Ovary (tissue), 9 donors: ENCODE results near the gene UGGT2. TPM values are rescaled to one million over a fixed set of nuclear protein-coding genes. Genes with fewer than 3 reads are reported as not detected.
"Not testable (repeated sequence)": the region's sequence is repeated elsewhere in the genome, so short reads cannot be mapped to it uniquely, and the experiment has no call there.

Source experiments
- DNase-seq, 5 donors: peaks; one replicate each; pipeline ENCODE4 v3.0.0-alpha.2; 2019 to 2020
- H3K27ac ChIP-seq, 2 donors: fragments of 200-600 bp; one replicate each; pipeline versions ENCODE4 v1.5.1 to v1.8.0; 2019 to 2022
- H3K27me3 ChIP-seq: fragments of 200-600 bp; one replicate; pipeline ENCODE4 v1.8.0; 2022
- H3K36me3 ChIP-seq: fragments of 200-600 bp; sonication (generic); one replicate; pipeline ENCODE4 v1.5.1; 2019
- H3K4me1 ChIP-seq: one replicate; pipeline ENCODE4 v1.8.1; 2013; ENCODE audit warnings: mild to moderate bottlenecking, moderate library complexity; ENCODE audit not compliant: insufficient read depth
- H3K4me3 ChIP-seq: fragments of 200-600 bp; sonication (generic); one replicate; pipeline ENCODE4 v1.5.1; 2017
- H3K9me3 ChIP-seq, 2 donors: fragments of 200-600 bp in 1 of 2; sonication (generic) in 1 of 2; one replicate each; pipeline versions ENCODE4 v1.5.1 to v1.8.1; 2013 to 2019; ENCODE audit warnings: mild to moderate bottlenecking in 1 of 2, moderate library complexity in 1 of 2
- EP300 ChIP-seq: sonication (generic); formaldehyde crosslinking; IDR thresholded peaks from one replicate; pipeline ENCODE4 v1.6.1; 2017; ENCODE audit warnings: antibody characterized with exemption
- POLR2A ChIP-seq: fragments of 450-650 bp; IDR thresholded peaks from one replicate; pipeline ENCODE4 v1.6.1; 2017; ENCODE audit warnings: antibody characterized with exemption, mild to moderate bottlenecking, moderate library complexity
- WGBS, 3 donors: extraction: QIAGEN DNeasy Blood & Tissue Kit in 1 of 3; methylation state at CpG; one replicate each; pipeline versions ENCODE4 v1.1.5 to v1.1.7; 2013 to 2017; 5-methylcytosine and 5-hydroxymethylcytosine counted together
- intact Hi-C, 4 donors: fragments of 100-400 bp; cut with DNase I; formaldehyde crosslinking; loops; one replicate each; pipeline versions ENCODE4 v1.11.0 to v1.15.1; 2022 to 2023
- polyA plus RNA-seq, 2 donors: library from polyadenylated mRNA; stranded (reverse); fragments of 200-250 nt in 1 of 2; fragments of 350-450 nt in 1 of 2; fragmentation: Illumina TruSeq in 1 of 2; extraction: RNeasy Lipid Tissue Mini Kit (QIAGEN cat#74804) in 1 of 2; gene quantifications; one replicate each; pipeline ENCODE4 v1.2.3, GENCODE V29; 2013 to 2014
- total RNA-seq, 7 donors: library from RNA; depleted of rRNA in 2 of 7; stranded (reverse); fragments of >200 nt in 2 of 7; fragmentation: NEBNext Ultra II Directional in 3 of 7; extraction: Animal tissue kit (Norgen Biotek cat#: 25700) in 3 of 7; gene quantifications; one replicate each; pipeline versions ENCODE4 v1.1.0 to v1.2.4, GENCODE V29; 2016 to 2023
- TF ChIP-seq, protein P1 (sequence below), 3 donors: fragments of 450-650 bp in 2 of 3; fragments of 200-600 bp in 1 of 3; IDR thresholded peaks; one replicate each; pipeline versions ENCODE4 v1.5.1 to v1.8.0; 2016 to 2022; ENCODE audit warnings: antibody characterized with exemption in 3 of 3, mild to moderate bottlenecking in 1 of 3
- donor health status: DM: no; HTN: no; CAD: no; lungs with moderate emphysema.
- donor health status: DM: no; HTN: no; CAD: no.
- donor health status: Bipolar disorder and iron deficiency.
- donor health status: DM: yes; HTN: yes; CAD: no.
- donor health status: DM: no; HTN: no; CAD: no.
- donor health status: DM: yes; HTN: yes; CAD: no.

Gene UGGT2
- total and polyA plus RNA-seq, 9 donors, result 7.7 to 52.6 (median 28.9) TPM

DNA sequence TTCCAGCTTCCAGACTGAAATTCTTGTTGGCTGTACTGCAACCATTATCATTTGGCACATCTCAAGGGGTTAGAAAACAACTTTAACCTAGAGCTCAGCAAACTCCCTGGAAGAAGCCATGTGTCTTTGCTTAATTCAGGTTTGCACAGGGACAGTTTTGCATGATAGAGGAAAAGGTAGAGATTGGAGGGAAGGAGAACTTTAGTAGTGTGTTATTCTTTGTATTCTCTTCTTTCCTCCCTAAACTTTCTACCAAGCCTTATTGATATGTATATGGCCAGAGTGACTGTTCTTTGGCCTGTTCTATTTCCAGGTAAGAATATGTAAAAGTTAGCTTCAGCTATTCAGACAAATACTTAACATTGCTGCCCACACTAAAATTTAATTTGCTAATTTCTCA lies 53.1 kb downstream of the UGGT2 start:
- Histone ChIP-seq H3K27ac (no peak overlapping the region), H3K27me3 (no peaks in the 10 kb centered on the region), H3K4me1 (peaks cover 2% of the 10 kb centered on the region), H3K36me3 (no peaks in the 10 kb centered on the region), H3K4me3 (no peak overlapping the region), H3K9me3 (no peaks in the 10 kb centered on the region)
- DNase-seq, result no peak
- TF ChIP-seq POLR2A, result no peak
- TF ChIP-seq, protein P1, sequence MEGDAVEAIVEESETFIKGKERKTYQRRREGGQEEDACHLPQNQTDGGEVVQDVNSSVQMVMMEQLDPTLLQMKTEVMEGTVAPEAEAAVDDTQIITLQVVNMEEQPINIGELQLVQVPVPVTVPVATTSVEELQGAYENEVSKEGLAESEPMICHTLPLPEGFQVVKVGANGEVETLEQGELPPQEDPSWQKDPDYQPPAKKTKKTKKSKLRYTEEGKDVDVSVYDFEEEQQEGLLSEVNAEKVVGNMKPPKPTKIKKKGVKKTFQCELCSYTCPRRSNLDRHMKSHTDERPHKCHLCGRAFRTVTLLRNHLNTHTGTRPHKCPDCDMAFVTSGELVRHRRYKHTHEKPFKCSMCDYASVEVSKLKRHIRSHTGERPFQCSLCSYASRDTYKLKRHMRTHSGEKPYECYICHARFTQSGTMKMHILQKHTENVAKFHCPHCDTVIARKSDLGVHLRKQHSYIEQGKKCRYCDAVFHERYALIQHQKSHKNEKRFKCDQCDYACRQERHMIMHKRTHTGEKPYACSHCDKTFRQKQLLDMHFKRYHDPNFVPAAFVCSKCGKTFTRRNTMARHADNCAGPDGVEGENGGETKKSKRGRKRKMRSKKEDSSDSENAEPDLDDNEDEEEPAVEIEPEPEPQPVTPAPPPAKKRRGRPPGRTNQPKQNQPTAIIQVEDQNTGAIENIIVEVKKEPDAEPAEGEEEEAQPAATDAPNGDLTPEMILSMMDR (IDR thresholded peaks at IDR 0.05), result no peak
- TF ChIP-seq EP300, result no peak
- intact Hi-C loops, result no loop called here

DNA sequence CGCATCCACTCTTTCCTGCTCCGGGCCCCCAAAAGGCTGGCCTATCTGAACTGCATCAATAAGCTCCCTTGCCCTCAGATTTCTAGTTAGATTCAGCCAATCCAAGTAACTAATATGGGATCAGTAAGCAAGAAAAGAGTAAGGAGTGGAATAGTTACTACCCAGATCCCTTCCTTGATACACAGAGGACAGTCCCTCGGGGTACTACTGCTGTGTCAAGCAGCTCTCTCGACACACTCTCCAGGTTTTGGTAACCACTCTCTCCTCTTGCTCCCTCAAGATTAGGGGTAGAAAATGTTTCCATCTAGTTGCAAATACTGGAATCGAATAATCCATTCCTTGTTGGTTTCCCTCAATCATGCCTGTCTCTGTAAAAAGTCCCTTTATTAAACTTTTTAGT lies 65.4 kb downstream of the UGGT2 start:
- Histone ChIP-seq H3K36me3 (no peaks in the 10 kb centered on the region), H3K4me3 (no peak overlapping the region), H3K27ac (no peak overlapping the region), H3K9me3 (no peaks in the 10 kb centered on the region), H3K27me3 (no peaks in the 10 kb centered on the region), H3K4me1 (no peaks in the 10 kb centered on the region)
- DNase-seq, result no peak
- 95 to 98% (median 96%) methylated on average over 5 of the region's 5 CpGs for WGBS, 3 donors
- TF ChIP-seq POLR2A (no peak), EP300 (no peak)
- TF ChIP-seq, protein P1 (IDR thresholded peaks at IDR 0.05), result no peak
- intact Hi-C loops, result loop anchor here in 1 of 4 donors (5.0 kb wide), 1 partner anchor 1831 kb away; no protein-coding TSS in a partner anchor

DNA sequence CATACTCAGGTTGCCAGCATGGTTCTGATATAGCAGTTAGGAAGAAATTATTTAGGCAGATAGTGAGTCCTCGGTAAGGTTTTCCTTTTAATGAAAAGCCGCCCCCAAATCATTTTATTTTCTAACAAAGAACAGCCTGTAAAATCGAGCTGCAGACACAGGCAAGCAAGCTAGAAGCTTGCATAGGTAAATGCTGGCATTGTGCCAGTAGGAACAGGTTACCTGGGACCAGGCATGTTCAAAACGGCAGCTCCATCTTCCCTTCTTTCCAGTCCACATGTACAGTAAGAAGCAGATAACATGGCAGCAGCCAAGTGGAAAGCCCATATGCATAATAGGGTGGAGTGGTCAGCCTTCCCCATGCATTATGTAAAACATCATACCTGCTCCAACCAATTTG lies 71.1 kb downstream of the UGGT2 start:
- no peak for DNase-seq
- TF ChIP-seq EP300 (no peak), POLR2A (no peak)
- TF ChIP-seq, protein P1 (IDR thresholded peaks at IDR 0.05), result no peak
- H3K4me1 ChIP-seq, result no peaks in the 10 kb centered on the region
- no peaks in the 10 kb centered on the region for H3K27me3 ChIP-seq
- H3K36me3 ChIP-seq, result no peaks in the 10 kb centered on the region
- intact Hi-C loops, result no loop called here
- H3K27ac ChIP-seq, result no peak overlapping the region
- H3K9me3 ChIP-seq, result no peaks in the 10 kb centered on the region
- 84 to 88% (median 84%) methylated on average over 4 of the region's 4 CpGs for WGBS, 3 donors
- no peak overlapping the region for H3K4me3 ChIP-seq

DNA sequence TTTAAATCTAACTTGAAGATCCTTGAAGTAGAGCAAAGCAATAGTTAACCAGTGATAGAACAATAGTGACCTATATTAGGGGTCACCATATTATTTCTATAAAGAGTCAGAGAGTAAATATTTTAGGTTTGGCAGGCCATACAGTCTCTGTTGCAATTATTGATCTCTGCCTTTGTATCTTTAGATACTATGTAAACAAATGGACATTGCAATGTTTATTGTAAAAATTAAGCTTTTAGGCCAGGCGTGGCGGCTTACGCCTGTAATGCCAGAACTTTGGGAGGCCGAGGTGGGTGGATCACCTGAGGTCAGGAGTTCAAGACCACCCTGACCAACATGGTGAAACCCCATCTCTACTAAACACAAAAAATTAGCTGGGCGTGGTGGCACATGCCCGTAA lies 80.5 kb downstream of the UGGT2 start:
- H3K36me3 ChIP-seq, H3K27ac ChIP-seq, H3K4me3 ChIP-seq, H3K9me3 ChIP-seq, H3K27me3 ChIP-seq, intact Hi-C loops, H3K4me1 ChIP-seq, DNase-seq: not testable (repeated sequence)
- WGBS, 3 donors, result 93 to 99% (median 95%) methylated on average over 6 of the region's 6 CpGs

DNA sequence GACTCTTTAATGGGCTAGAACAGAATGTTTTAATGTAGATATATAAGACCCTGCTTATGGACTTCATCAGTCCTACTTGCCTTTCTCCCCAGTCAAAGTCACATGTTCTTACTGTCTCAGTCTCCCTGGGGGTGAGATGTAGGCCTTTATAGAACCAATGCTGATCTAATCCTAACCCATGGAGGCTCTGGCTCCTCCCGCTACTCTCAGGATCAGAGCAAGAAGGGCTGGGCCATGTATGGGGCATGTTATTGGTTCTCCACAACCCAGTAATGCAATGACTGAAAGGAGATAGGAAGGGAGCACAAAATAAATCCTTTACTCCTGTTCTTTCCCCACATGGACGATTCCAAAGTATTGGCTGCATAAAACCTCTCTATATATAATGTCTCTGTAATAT lies 82.3 kb downstream of the UGGT2 start:
- DNase-seq, result no peak
- Histone ChIP-seq H3K4me3 (no peak overlapping the region), H3K4me1 (no peaks in the 10 kb centered on the region), H3K36me3 (no peaks in the 10 kb centered on the region), H3K27me3 (no peaks in the 10 kb centered on the region), H3K27ac (no peak overlapping the region), H3K9me3 (no peaks in the 10 kb centered on the region)
- TF ChIP-seq POLR2A (no peak), EP300 (no peak)
- TF ChIP-seq, protein P1 (IDR thresholded peaks at IDR 0.05), result no peak
- intact Hi-C loops, result no loop called here
- WGBS, 3 donors, result 92 to 98% (median 95%) methylated on average over 2 of the region's 2 CpGs
